NCI-H146 (cell line): ENCODE measurements around the gene ENPP3.
"Not testable (repeated sequence)": the region's sequence is repeated elsewhere in the genome, so short reads cannot be mapped to it uniquely, and the experiment has no call there.

Experiments used
- DNase-seq: peaks from one replicate; lab custom pipeline; 2025; lab: John Stamatoyannopoulos, UW

The ENPP3 gene

DNA sequence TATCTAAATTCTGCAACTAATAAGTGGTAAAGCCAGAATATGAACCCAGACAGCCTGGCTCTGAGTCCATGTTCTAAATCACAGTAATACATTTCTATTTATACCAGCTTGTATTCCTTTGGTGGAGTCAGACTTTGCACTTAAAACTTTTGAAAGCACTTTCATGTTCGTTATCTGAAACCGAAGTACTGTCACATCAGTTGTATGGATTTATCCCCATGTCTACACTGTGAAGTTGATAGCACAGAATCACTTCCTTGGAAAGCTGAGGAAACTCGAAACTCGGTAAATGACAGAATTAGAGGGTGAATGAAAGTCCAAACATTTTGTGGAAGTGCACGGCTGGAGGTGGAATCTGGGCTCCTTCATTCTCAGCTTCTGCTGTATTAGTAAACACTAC is 102.0 kb downstream of the ENPP3 start:
- DNase-seq: no peak

GRCh38 chr6:131740161-131740560 is 103.1 kb downstream of the ENPP3 start:
- no peak for DNase-seq

- peak; percentile 31 for DNase-seq
Measured at GRCh38 chr6:131741688-131742393, 104.7 kb downstream of the ENPP3 start.

GRCh38 chr6:131744432-131745287 is 107.6 kb downstream of the ENPP3 start:
- DNase-seq: peak; percentile 66

DNA sequence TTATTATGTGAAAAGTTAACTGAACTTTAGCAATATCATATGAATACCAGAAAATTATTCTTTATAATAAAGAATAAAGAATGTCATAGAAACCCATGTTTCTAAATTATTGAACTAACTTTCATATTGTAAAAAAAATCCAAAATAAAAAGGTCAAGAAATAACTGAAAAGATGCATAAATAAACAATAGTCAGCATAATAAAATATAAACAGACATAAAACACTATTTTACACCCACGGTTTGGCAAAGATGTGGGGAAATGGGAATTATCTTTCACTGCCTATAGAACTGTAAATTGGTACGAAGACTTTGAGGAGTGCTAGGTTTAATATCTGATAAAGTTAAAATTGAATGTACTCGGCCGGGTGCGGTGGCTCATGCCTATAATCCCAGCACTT is 108.4 kb downstream of the ENPP3 start:
- DNase-seq: no peak

GRCh38 chr6:131747821-131748353 is 110.8 kb downstream of the ENPP3 start:
- DNase-seq: no peak

- no peak for DNase-seq
Measured at GRCh38 chr6:131749023-131749422, 111.9 kb downstream of the ENPP3 start.

DNA sequence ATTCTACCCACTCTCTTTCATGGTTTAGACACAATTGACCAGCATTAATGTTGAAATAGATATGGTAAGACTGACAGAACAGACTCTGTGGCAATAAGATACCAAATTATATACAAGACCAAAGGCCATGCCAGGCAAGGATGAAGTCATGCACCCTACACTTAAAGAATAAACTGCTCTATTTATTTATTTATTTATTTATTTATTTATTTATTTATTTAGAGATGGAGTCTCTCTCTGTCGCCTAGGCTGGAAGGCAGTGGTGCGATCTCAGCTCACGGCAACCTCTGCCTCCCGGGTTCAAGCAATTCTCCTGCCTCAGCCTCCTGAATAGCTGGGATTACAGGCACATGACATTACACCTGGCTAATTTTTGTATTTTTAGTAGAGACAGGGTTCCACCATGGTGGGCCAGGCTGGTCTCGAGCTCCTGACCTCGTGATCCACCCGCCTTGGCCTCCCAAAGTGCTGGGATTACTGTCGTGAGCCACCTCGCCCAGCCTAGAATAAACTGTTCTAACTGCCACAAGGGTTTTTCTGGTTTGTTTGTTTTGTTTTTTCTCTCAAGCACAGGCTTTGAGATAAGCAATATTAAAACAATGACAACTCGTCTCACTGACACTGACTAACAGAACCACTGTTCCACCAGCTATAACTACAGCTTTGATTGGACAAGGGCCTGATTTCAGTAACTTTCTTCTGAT is 114.1 kb downstream of the ENPP3 start:
- DNase-seq: not testable (repeated sequence)

DNA sequence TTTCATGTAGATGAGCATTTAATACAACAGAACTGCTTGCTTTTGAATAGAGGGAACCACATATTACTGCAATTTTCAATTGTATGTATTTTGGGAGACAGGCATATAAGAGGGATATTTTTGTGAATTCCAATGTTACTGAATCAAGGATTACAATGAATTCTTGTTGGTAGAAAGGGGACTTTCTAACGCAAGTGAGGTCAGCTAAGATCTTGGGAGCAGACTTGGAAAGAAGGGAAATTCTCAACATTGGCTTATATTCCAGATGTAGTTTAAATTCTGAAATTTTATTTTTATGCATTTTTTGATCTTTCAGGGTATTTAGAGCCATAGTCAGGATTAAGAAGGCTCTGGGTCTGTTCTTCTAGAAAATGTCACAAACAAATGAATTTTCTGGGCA is 117.0 kb downstream of the ENPP3 start:
- no peak for DNase-seq

DNA sequence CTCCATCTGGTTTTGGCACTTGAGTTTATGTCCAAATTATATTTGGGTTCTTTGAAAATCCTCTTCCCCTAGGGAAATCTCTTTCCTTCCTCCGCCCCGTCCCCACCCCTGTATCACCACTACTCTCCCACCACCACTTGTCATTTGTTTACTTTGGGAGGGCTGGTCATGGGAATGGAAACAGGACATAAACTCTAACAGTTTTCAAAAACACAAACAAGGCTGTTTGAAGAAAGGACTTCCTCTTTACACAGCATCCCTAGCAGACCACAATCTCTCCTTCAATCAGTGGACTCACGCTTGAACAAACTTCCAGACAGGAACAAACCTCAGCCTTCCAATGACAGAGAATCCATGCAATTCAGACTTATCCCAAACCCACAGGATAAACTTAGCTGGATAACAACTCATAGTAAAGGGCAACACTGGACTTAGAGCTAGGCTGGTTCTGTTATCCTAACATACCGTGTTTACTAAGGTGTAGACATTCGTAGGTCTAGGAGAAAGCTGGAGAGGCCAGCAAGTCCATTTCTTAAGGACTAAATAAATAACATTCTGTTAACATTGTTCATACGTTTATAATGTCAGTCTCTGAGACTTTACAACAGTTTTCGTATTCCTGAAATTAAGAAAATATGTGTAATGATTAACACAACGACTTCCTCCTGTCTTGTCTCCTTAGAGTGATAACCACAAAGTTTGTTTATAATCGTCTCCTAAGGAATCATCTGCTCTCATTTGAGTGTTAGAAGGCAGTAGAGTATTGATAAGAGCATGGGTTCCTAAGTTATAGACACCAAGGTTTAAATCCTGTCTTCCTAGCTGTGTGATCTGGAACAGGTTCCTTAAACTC is 117.8 kb downstream of the ENPP3 start:
- DNase-seq: no peak

DNA sequence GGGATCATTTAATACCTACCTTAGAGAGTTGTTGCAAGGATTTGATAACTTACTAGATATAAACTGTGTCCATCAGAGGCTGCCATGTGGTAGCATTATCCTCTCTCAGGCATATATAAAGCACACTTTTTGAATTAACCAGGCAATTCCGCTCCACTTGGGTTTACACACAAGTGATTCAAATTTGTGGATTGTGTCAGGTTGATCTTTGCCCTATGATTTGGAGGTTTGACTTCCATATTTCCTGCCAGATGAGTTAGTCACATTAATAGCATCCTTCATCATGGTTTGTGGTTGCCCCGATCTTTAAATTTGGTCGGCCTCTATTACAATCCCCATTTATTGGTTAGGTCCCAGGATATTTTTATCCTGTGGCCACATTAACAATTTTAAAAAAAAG is 118.5 kb downstream of the ENPP3 start:
- DNase-seq: no peak

- DNase-seq: no peak
Measured at GRCh38 chr6:131756039-131756438, 118.9 kb downstream of the ENPP3 start.

GRCh38 chr6:131758920-131759319 is 121.8 kb downstream of the ENPP3 start:
- DNase-seq: no peak

DNA sequence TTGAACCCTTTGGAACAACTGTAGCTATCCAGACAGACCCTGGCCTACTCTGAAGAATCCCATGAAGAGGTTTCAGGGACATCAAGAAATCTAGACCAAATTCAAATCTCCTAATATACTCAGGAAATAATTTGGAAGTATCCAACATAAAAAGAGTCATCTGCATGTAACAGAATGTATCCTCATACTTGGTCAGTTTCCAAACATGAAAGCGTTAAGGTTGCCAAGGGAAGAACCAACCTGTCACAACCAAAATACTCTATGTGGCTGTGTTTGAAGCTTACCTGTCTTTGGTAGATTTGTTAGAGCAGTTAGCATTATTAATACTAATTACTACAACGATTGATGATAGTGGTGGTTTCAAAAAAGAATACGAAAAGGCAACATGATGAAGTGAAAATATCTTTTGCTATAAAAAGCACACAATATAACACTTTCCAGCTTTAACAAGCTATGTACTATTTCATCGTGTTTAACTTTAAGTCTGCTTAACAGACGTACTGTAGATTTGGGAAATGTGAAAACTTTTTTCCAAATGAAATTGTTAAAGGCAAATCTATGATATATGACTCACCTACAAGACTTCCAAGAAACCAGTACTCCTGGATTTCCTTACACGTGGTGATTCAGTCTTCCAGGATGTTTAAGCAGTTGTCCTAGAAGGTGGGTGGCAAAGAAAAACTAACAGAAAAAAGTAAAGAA is 124.1 kb downstream of the ENPP3 start:
- DNase-seq: no peak

- no peak for DNase-seq
Measured at GRCh38 chr6:131761762-131762067, 124.6 kb downstream of the ENPP3 start.

- DNase-seq: no peak
Measured at GRCh38 chr6:131762984-131763383, 125.9 kb downstream of the ENPP3 start.

- DNase-seq: no peak
Measured at GRCh38 chr6:131763749-131764148, 126.6 kb downstream of the ENPP3 start.

DNA sequence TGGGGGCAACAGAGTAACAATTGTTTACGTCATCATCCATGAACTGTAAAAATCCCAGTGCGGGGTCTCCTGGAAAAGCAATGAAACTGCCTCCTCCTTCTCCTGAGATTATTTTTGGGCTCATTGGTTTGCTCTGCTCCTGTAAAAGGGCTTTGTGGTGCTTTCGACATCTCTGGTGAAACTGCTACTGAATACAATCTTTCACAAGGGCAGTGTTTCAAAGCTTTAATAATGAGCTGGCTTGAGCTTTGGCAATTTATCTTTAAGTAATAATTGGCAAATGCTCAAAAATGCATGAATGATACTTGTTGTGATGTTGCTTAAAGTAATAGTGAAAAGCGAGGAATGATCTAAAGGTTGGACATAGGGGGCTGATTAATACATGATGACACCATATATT is 127.2 kb downstream of the ENPP3 start:
- DNase-seq: no peak

DNA sequence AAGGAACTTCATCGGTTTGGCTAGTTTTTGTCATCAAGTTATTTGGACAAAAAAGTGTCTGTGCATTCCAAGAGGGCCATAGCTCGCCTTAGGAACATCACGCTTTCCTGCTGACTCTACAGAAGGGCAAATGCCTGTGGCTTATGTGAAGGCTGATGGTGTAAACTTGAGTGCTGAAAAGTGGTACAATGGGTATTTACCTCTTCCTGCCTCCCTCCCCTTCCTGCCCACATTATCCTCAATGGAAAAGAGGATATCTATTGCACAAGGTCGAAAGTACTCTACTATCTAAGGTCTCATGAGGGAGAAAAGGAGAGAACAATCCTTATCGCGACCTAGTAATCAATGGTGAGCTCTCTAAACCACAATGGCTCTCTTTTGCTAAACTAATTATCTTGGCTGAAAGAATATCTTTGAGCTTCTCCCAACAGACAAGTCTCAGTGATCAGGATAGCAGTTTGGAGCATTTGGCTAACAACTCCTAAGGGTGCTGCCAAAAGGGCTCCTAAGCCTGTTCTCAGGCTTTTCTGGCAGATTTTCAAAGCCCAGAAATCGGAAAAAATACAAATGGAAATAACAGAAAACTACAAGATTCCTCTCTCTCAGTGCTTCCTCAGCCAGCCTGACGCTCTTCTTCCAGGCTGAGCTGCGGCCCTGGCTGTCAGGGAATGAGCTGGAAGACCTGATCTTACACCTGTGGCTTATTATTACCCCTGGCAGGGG is 128.1 kb downstream of the ENPP3 start:
- no peak for DNase-seq

DNA sequence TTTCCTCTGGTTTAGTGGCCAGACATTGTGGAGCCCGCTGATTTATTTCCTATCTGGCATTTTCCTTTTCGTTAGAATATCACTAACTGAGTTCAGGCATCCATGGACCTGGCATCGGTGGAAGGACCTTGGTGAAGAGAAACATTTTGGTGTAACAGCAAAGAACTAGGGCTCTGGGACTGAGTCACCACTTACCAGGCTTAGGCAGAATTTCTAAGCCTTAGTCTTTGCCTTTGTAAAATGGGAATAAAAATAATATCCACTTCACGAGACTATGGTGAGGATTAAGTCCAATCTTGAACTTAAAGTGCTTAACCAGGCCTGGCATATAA is 128.7 kb downstream of the ENPP3 start:
- DNase-seq: no peak

DNA sequence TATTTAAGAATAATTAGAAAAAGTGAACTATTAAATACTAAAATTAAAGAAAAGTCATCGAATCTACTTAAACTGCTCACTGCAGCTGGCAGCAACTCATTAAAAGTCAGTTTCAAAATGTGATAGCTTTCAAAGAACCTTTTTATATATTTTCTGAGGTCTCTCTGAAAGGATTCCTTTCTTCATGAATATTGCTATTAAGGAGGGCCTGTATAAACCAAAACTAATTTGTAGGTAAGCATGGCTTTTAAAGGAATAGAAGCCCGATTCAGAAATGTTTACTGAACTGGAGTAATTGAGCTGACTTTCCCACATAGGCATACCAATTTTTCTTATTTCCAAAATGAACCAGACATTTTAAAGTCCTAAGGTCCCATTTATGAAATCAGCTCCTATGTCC is 129.5 kb downstream of the ENPP3 start:
- DNase-seq: no peak
